OCI-LY1 (cell line): ENCODE measurements around the gene CCR3.

Experiments used
- H2AFZ ChIP-seq: fragments of 200-600 bp; sonication (generic), shearing (Covaris generic); 2 replicates; pipeline ENCODE4 v1.6.0; 2014; ENCODE audit warnings: antibody characterized with exemption, mild to moderate bottlenecking, low read length
- H3F3A ChIP-seq: fragments of 200-600 bp; sonication (generic), shearing (Covaris generic); 2 replicates; pipeline ENCODE4 v1.6.0; 2014; ENCODE audit warnings: mild to moderate bottlenecking, antibody characterized with exemption, low read length, moderate library complexity; ENCODE audit not compliant: insufficient read depth
- H3K27ac ChIP-seq: fragments of 200-600 bp; sonication (generic); 2 replicates; pipeline ENCODE4 v1.5.1; 2014; ENCODE audit warnings: low read length, mixed run types, mild to moderate bottlenecking, low read depth; ENCODE audit not compliant: poor library complexity, severe bottlenecking
- H3K27me3 ChIP-seq: fragments of 200-600 bp; sonication (generic); 2 replicates; pipeline ENCODE4 v1.6.0; 2014; ENCODE audit warnings: antibody characterized with exemption, mild to moderate bottlenecking, low read length, moderate library complexity; ENCODE audit not compliant: insufficient read depth
- H3K36me3 ChIP-seq: fragments of 200-600 bp; sonication (generic); 2 replicates; pipeline ENCODE4 v1.6.1; 2014; ENCODE audit warnings: mild to moderate bottlenecking, antibody characterized with exemption, low read length, moderate library complexity, mixed read lengths; ENCODE audit not compliant: insufficient read depth
- H3K4me1 ChIP-seq: fragments of 200-600 bp; sonication (generic); 2 replicates; pipeline ENCODE4 v1.5.1; 2014; ENCODE audit warnings: mild to moderate bottlenecking, low read length, moderate library complexity; ENCODE audit not compliant: insufficient read depth, severe bottlenecking
- H3K4me2 ChIP-seq: fragments of 200-600 bp; sonication (generic), shearing (Covaris generic); 2 replicates; pipeline ENCODE4 v1.6.1; 2014; ENCODE audit warnings: low read length
- H3K4me3 ChIP-seq: fragments of 200-600 bp; sonication (generic); 2 replicates; pipeline ENCODE4 v1.5.1; 2014; ENCODE audit warnings: low read length, low read depth, mild to moderate bottlenecking, mixed read lengths; ENCODE audit not compliant: poor library complexity, severe bottlenecking
- H3K79me2 ChIP-seq: fragments of 200-600 bp; shearing (Covaris generic); 2 replicates; pipeline ENCODE4 v1.6.1; 2016; ENCODE audit warnings: mixed run types, low read length, mixed read lengths; ENCODE audit not compliant: insufficient read depth
- H3K9ac ChIP-seq: fragments of 200-600 bp; sonication (generic), shearing (Covaris generic); 2 replicates; pipeline ENCODE4 v1.6.1; 2014; ENCODE audit warnings: mild to moderate bottlenecking, low read length, mixed read lengths
- H3K9me2 ChIP-seq: fragments of 200-600 bp; sonication (generic), shearing (Covaris generic); 2 replicates; pipeline ENCODE4 v1.6.1; 2014; ENCODE audit warnings: low read depth, mild to moderate bottlenecking, low read length, mixed read lengths
- H3K9me3 ChIP-seq: fragments of 200-600 bp; shearing (Covaris generic); 2 replicates; pipeline ENCODE4 v1.6.1; 2014; ENCODE audit warnings: low read length, mixed read lengths
- H4K20me1 ChIP-seq: fragments of 200-600 bp; sonication (generic), shearing (Covaris generic); 2 replicates; pipeline ENCODE4 v1.6.0; 2016; ENCODE audit warnings: mild to moderate bottlenecking, low read length; ENCODE audit not compliant: insufficient read depth
- EZH2 ChIP-seq: fragments of 200-600 bp; sonication (generic), shearing (Covaris generic); IDR thresholded peaks from 2 replicates; pipeline ENCODE4 v1.8.0; 2017; ENCODE audit warnings: borderline replicate concordance, mixed run types, mild to moderate bottlenecking, antibody characterized with exemption, low read length, moderate library complexity, mixed read lengths
- TF ChIP-seq, protein P1 (sequence below): fragments of 200-600 bp; sonication (generic), shearing (Covaris generic); IDR thresholded peaks from 2 replicates; pipeline ENCODE4 v1.5.1; 2017; ENCODE audit warnings: mild to moderate bottlenecking, antibody characterized with exemption, low read length, moderate library complexity, mixed read lengths

The CCR3 gene

DNA sequence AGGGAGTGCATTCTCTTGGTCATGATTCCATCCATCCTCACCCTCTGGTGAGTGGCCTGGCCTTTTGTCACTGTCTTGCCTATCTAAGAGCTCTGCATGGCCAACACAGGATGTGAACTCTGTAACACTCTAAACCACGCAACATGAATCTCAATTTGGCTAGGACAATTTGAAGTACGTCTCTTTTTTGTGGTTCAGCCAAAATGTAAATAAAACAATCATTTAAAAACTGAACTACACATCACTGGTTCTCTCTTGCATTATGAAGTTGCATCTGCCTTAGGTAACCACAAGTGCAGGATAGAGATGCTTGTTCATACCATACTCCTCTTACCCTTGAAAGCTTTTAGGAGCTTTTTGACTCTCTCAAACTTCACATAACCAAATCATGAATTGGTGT, 27.3 kb downstream of the CCR3 start:
- H3K9me3 ChIP-seq, result no peaks in the 10 kb centered on the region
- no peak overlapping the region for H3K9ac ChIP-seq
- no peaks in the 10 kb centered on the region for H3F3A ChIP-seq
- H4K20me1 ChIP-seq, result no peaks in the 10 kb centered on the region
- no peaks in the 10 kb centered on the region for H3K79me2 ChIP-seq
- H3K4me3 ChIP-seq, result no peak overlapping the region
- H3K4me2 ChIP-seq, result no peak overlapping the region
- no peaks in the 10 kb centered on the region for H3K27me3 ChIP-seq
- H3K4me1 ChIP-seq, result no peaks in the 10 kb centered on the region
- H2AFZ ChIP-seq, result no peak overlapping the region
- H3K36me3 ChIP-seq, result no peaks in the 10 kb centered on the region
- H3K27ac ChIP-seq, result no peak overlapping the region
- no peaks in the 10 kb centered on the region for H3K9me2 ChIP-seq
- TF ChIP-seq, protein P1, sequence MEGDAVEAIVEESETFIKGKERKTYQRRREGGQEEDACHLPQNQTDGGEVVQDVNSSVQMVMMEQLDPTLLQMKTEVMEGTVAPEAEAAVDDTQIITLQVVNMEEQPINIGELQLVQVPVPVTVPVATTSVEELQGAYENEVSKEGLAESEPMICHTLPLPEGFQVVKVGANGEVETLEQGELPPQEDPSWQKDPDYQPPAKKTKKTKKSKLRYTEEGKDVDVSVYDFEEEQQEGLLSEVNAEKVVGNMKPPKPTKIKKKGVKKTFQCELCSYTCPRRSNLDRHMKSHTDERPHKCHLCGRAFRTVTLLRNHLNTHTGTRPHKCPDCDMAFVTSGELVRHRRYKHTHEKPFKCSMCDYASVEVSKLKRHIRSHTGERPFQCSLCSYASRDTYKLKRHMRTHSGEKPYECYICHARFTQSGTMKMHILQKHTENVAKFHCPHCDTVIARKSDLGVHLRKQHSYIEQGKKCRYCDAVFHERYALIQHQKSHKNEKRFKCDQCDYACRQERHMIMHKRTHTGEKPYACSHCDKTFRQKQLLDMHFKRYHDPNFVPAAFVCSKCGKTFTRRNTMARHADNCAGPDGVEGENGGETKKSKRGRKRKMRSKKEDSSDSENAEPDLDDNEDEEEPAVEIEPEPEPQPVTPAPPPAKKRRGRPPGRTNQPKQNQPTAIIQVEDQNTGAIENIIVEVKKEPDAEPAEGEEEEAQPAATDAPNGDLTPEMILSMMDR, result no peak
- TF ChIP-seq EZH2, result no peak

DNA sequence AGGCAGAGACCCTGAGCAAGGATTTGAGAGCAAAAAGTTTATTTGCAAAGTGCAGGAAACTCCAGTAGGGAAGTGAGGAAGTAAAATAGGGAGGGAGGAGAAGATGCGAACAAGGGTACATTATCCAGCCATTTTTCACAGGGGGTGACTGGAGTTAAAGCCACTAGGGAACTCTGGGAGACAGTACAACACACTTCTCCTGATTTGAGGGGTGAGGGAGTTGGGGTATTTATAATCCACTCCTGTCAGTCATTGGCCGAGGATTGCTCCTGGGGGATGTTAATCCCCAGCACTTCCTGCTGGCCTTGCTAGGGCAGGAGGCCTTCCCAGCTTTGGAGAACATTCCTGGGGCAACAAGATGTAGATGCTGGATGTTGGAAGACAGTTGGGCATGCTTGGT, 28.2 kb downstream of the CCR3 start:
- Histone ChIP-seq H3K4me3 (no peak overlapping the region), H3K9ac (no peak overlapping the region), H3K27ac (no peak overlapping the region), H3F3A (no peaks in the 10 kb centered on the region), H2AFZ (no peak overlapping the region), H4K20me1 (no peaks in the 10 kb centered on the region), H3K27me3 (no peaks in the 10 kb centered on the region), H3K79me2 (no peaks in the 10 kb centered on the region), H3K9me2 (no peaks in the 10 kb centered on the region), H3K4me1 (no peaks in the 10 kb centered on the region), H3K4me2 (no peak overlapping the region), H3K9me3 (no peaks in the 10 kb centered on the region), H3K36me3 (no peaks in the 10 kb centered on the region)
- no peak for TF ChIP-seq EZH2
- TF ChIP-seq, protein P1, result no peak

DNA sequence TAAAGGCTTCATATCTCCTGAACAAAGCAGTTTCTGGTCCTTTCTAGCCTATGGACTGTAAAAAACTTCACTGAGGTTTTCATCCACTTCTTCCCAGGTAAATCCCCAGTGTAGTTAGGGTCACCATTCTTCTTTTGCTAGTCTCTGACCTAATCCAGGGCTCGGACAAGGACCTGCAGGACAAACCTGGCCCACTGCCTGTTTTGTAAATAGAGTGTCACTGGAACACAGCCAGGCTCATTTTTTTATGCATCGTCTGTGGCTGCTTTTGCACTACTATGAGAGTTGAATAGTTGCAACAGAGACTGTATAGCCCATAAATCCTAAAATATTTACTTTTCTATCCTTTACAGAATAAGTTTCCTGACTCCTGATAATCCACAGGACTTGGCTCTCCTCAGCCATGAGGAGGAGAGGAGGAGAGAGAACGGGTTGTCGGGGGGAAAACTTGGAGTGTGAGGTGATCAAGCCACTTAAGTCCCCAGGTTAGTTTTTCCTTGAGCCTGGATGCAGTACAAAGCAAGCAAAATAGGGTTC, 29.0 kb downstream of the CCR3 start:
- TF ChIP-seq EZH2, result no peak
- TF ChIP-seq, protein P1, result no peak

More for the DNA sequence above, 29.0 kb downstream of the CCR3 start:
- H3K4me1 ChIP-seq, result no peaks in the 10 kb centered on the region
- no peaks in the 10 kb centered on the region for H3K79me2 ChIP-seq
- no peaks in the 10 kb centered on the region for H4K20me1 ChIP-seq
- no peaks in the 10 kb centered on the region for H3K27me3 ChIP-seq
- H2AFZ ChIP-seq, result no peak overlapping the region
- no peaks in the 10 kb centered on the region for H3K9me2 ChIP-seq
- no peaks in the 10 kb centered on the region for H3K36me3 ChIP-seq
- H3F3A ChIP-seq, result no peaks in the 10 kb centered on the region
- H3K27ac ChIP-seq, result no peak overlapping the region
- H3K9me3 ChIP-seq, result no peaks in the 10 kb centered on the region
- H3K9ac ChIP-seq, result no peak overlapping the region
- no peak overlapping the region for H3K4me2 ChIP-seq
- no peak overlapping the region for H3K4me3 ChIP-seq
